ENCODE measurements around the gene GBX2. TPM values are rescaled to one million over a fixed set of nuclear protein-coding genes. Genes with fewer than 3 reads are reported as not detected.

The GBX2 gene
- total and polyA plus RNA-seq, 2 experiments from 2014 or later = 0.99 to 1.3 TPM

DNA sequence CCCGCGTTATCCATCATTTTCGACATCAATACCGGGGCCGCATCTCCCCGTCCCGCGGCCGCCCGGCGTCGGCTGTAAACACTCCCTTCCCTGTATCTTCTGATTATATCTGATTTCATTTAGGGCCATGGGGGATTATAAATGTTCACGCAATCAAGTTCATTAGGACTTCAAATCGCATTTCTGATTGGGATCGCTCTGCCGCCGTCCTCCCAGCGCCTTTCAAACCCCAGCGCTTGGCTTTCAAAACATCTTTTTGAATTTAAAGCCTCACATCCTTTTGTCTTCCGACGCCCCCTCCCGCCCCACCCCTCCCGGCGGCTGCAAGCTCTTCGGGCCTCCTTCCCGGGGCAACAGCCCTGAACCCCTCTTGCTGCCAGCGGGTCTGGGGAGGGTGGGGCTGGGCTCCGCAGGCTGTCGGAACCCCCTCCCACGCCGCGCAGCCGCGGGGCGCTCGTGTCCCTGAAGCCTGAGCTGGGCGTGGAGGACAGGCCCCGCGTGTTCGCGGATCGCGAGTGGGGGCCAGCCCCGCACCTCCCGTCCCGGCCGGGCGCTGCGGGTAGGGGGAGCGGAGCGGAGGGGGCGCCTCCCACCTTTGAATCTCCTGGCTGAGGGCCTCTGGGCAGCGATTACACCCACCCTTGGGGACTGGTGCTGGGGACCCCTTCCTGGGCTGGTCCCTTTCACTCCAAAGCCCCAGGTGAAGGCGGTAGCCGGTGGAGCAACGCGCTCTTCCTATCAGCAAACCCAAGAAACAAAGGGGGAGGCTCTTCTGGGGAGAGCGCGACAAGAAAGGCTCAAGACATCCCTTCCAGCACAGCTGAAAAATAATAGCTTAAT is 11.3 kb upstream of the GBX2 start:
- H3K4me3 Mint-ChIP-seq = peak overlapping the region; percentile 75
- Histone ChIP-seq H3K27ac (ENCODE audit: low read depth) (no peak overlapping the region), H2AFZ (no peak overlapping the region; the same call in 1 of the 2 replicates), H3K27me3 (ENCODE audit: insufficient read depth) (peaks cover 61% of the 10 kb centered on the region), H3K4me2 (peak overlapping the region; percentile 81), H3K4me3 (peak overlapping the region; percentile 56), H3F3A (replicated peaks; ENCODE audit: low read depth) (peaks cover 6% of the 10 kb centered on the region; the same call in 1 of the 2 replicates), H3K79me2 (replicated peaks; ENCODE audit: insufficient read depth) (no peaks in the 10 kb centered on the region), H3K36me3 (ENCODE audit: insufficient read depth) (no peaks in the 10 kb centered on the region), H3K4me1 (ENCODE audit: insufficient read depth) (peaks cover 29% of the 10 kb centered on the region), H4K20me1 (replicated peaks; ENCODE audit: insufficient read depth) (peaks cover 3% of the 10 kb centered on the region; the same call in 1 of the 2 replicates), H3K9me2 (ENCODE audit: insufficient read depth) (no peaks in the 10 kb centered on the region)
- no peaks in the 10 kb centered on the region for H3K36me3 Mint-ChIP-seq (ENCODE audit: low read depth)
- DNase-seq (ENCODE audit: low spot score) (peak; percentile 63), ATAC-seq (peak; percentile 13)
- H3K9me3 Mint-ChIP-seq = peaks cover 4% of the 10 kb centered on the region
- H3K4me1 Mint-ChIP-seq = peaks cover 41% of the 10 kb centered on the region
- H3K27ac Mint-ChIP-seq = no peak overlapping the region
- peaks cover 51% of the 10 kb centered on the region for H3K27me3 Mint-ChIP-seq (ENCODE audit: insufficient read depth, low read depth, poor library complexity)
- TF ChIP-seq CREB1 (CRISPR knock-in tag; IDR thresholded peaks at IDR 0.05; ENCODE audit: low read depth) (no peak), EZH2phosphoT487 (IDR thresholded peaks at IDR 0.05; ENCODE audit: unreplicated experiment) (no peak), STAT1 (IDR thresholded peaks at IDR 0.05; ENCODE audit: unreplicated experiment) (no peak), JUNB (IDR thresholded peaks at IDR 0.05; ENCODE audit: unreplicated experiment) (no peak), EZH2 (IDR thresholded peaks at IDR 0.05; ENCODE audit: low read depth, unreplicated experiment) (no peak), ZNF331 (CRISPR knock-in tag; IDR thresholded peaks at IDR 0.05; ENCODE audit: low read depth) (no peak), NANOG (IDR thresholded peaks at IDR 0.05; ENCODE audit: borderline replicate concordance) (no peak), POLR2AphosphoS5 (IDR thresholded peaks at IDR 0.05; ENCODE audit: low read depth) (no peak), ZNF114 (CRISPR knock-in tag; IDR thresholded peaks at IDR 0.05) (no peak)
- TF ChIP-seq, protein P1, sequence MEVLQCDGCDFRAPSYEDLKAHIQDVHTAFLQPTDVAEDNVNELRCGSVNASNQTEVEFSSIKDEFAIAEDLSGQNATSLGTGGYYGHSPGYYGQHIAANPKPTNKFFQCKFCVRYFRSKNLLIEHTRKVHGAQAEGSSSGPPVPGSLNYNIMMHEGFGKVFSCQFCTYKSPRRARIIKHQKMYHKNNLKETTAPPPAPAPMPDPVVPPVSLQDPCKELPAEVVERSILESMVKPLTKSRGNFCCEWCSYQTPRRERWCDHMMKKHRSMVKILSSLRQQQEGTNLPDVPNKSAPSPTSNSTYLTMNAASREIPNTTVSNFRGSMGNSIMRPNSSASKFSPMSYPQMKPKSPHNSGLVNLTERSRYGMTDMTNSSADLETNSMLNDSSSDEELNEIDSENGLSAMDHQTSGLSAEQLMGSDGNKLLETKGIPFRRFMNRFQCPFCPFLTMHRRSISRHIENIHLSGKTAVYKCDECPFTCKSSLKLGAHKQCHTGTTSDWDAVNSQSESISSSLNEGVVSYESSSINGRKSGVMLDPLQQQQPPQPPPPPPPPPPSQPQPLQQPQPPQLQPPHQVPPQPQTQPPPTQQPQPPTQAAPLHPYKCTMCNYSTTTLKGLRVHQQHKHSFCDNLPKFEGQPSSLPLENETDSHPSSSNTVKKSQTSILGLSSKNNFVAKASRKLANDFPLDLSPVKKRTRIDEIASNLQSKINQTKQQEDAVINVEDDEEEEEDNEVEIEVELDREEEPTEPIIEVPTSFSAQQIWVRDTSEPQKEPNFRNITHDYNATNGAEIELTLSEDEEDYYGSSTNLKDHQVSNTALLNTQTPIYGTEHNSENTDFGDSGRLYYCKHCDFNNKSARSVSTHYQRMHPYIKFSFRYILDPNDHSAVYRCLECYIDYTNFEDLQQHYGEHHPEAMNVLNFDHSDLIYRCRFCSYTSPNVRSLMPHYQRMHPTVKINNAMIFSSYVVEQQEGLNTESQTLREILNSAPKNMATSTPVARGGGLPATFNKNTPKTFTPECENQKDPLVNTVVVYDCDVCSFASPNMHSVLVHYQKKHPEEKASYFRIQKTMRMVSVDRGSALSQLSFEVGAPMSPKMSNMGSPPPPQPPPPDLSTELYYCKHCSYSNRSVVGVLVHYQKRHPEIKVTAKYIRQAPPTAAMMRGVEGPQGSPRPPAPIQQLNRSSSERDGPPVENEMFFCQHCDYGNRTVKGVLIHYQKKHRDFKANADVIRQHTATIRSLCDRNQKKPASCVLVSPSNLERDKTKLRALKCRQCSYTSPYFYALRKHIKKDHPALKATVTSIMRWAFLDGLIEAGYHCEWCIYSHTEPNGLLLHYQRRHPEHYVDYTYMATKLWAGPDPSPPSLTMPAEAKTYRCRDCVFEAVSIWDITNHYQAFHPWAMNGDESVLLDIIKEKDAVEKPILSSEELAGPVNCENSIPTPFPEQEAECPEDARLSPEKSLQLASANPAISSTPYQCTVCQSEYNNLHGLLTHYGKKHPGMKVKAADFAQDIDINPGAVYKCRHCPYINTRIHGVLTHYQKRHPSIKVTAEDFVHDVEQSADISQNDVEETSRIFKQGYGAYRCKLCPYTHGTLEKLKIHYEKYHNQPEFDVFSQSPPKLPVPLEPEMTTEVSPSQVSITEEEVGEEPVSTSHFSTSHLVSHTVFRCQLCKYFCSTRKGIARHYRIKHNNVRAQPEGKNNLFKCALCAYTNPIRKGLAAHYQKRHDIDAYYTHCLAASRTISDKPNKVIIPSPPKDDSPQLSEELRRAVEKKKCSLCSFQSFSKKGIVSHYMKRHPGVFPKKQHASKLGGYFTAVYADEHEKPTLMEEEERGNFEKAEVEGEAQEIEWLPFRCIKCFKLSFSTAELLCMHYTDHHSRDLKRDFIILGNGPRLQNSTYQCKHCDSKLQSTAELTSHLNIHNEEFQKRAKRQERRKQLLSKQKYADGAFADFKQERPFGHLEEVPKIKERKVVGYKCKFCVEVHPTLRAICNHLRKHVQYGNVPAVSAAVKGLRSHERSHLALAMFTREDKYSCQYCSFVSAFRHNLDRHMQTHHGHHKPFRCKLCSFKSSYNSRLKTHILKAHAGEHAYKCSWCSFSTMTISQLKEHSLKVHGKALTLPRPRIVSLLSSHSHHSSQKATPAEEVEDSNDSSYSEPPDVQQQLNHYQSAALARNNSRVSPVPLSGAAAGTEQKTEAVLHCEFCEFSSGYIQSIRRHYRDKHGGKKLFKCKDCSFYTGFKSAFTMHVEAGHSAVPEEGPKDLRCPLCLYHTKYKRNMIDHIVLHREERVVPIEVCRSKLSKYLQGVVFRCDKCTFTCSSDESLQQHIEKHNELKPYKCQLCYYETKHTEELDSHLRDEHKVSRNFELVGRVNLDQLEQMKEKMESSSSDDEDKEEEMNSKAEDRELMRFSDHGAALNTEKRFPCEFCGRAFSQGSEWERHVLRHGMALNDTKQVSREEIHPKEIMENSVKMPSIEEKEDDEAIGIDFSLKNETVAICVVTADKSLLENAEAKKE (CRISPR knock-in tag; IDR thresholded peaks at IDR 0.05) = no peak
- TF ChIP-seq, protein P2, sequence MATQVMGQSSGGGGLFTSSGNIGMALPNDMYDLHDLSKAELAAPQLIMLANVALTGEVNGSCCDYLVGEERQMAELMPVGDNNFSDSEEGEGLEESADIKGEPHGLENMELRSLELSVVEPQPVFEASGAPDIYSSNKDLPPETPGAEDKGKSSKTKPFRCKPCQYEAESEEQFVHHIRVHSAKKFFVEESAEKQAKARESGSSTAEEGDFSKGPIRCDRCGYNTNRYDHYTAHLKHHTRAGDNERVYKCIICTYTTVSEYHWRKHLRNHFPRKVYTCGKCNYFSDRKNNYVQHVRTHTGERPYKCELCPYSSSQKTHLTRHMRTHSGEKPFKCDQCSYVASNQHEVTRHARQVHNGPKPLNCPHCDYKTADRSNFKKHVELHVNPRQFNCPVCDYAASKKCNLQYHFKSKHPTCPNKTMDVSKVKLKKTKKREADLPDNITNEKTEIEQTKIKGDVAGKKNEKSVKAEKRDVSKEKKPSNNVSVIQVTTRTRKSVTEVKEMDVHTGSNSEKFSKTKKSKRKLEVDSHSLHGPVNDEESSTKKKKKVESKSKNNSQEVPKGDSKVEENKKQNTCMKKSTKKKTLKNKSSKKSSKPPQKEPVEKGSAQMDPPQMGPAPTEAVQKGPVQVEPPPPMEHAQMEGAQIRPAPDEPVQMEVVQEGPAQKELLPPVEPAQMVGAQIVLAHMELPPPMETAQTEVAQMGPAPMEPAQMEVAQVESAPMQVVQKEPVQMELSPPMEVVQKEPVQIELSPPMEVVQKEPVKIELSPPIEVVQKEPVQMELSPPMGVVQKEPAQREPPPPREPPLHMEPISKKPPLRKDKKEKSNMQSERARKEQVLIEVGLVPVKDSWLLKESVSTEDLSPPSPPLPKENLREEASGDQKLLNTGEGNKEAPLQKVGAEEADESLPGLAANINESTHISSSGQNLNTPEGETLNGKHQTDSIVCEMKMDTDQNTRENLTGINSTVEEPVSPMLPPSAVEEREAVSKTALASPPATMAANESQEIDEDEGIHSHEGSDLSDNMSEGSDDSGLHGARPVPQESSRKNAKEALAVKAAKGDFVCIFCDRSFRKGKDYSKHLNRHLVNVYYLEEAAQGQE (IDR thresholded peaks at IDR 0.05; ENCODE audit: unreplicated experiment) = no peak
- TF ChIP-seq, protein P3, sequence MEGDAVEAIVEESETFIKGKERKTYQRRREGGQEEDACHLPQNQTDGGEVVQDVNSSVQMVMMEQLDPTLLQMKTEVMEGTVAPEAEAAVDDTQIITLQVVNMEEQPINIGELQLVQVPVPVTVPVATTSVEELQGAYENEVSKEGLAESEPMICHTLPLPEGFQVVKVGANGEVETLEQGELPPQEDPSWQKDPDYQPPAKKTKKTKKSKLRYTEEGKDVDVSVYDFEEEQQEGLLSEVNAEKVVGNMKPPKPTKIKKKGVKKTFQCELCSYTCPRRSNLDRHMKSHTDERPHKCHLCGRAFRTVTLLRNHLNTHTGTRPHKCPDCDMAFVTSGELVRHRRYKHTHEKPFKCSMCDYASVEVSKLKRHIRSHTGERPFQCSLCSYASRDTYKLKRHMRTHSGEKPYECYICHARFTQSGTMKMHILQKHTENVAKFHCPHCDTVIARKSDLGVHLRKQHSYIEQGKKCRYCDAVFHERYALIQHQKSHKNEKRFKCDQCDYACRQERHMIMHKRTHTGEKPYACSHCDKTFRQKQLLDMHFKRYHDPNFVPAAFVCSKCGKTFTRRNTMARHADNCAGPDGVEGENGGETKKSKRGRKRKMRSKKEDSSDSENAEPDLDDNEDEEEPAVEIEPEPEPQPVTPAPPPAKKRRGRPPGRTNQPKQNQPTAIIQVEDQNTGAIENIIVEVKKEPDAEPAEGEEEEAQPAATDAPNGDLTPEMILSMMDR (conservative IDR thresholded peaks at IDR 0.05; ENCODE audit: low read depth in 2 of 2) = no peak
- TF ChIP-seq, protein P4, sequence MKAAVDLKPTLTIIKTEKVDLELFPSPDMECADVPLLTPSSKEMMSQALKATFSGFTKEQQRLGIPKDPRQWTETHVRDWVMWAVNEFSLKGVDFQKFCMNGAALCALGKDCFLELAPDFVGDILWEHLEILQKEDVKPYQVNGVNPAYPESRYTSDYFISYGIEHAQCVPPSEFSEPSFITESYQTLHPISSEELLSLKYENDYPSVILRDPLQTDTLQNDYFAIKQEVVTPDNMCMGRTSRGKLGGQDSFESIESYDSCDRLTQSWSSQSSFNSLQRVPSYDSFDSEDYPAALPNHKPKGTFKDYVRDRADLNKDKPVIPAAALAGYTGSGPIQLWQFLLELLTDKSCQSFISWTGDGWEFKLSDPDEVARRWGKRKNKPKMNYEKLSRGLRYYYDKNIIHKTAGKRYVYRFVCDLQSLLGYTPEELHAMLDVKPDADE (IDR thresholded peaks at IDR 0.05) = no peak
